DMS 273 (cell line): ENCODE data around the gene RANBP17.

Experiments used
- DNase-seq: peaks from one replicate; lab custom pipeline; 2025; ENCODE audit not compliant: unreplicated experiment; lab: John Stamatoyannopoulos, UW

The RANBP17 gene

GRCh38 chr5:171344936-171345608, 483.3 kb downstream of the RANBP17 start:
- DNase-seq, result no peak
